Peyer's patch (tissue), 4 donors: ENCODE data around the gene SRGAP1.

Experiments
- CTCF ChIP-seq, 6 experiments: fragments of 450-650 bp in 4 of 6; fragments of 200-600 bp in 2 of 6; sonication (generic) in 1 of 6; IDR thresholded peaks; one replicate each; pipeline ENCODE4 v1.5.1; 2017 to 2019; ENCODE audit warnings: antibody characterized with exemption in 6 of 6, mild to moderate bottlenecking in 3 of 6, moderate library complexity in 1 of 6
- POLR2A ChIP-seq, 2 donors: fragments of 450-650 bp; IDR thresholded peaks; one replicate each; pipeline ENCODE4 v1.5.1; 2017; ENCODE audit warnings: antibody characterized with exemption in 2 of 2, mild to moderate bottlenecking in 2 of 2, moderate library complexity in 2 of 2

GRCh38 chr12:63828867-63829266 lies 15.6 kb upstream of the SRGAP1 start:
- TF ChIP-seq CTCF (IDR thresholded peaks at IDR 0.05) (no peak), POLR2A (IDR thresholded peaks at IDR 0.05) (no peak)
